HepG2 (cell line): ENCODE data around the gene ITGA6. TPM values are rescaled to one million over a fixed set of nuclear protein-coding genes. Genes with fewer than 3 reads are reported as not detected.

ENCODE experiments used
- CBX2 ChIP-seq, 2 experiments: fragments of 200-600 bp in 1 of 2; sonication (generic); formaldehyde crosslinking in 1 of 2; IDR thresholded peaks; 2 replicates each; pipeline versions ENCODE4 v1.7.0 to v1.8.1; 2018 to 2022; ENCODE audit warnings: low read depth in 2 of 2, low read length in 1 of 2, mild to moderate bottlenecking in 1 of 2, missing genetic modification reagents in 1 of 2
- EP300 ChIP-seq, 3 experiments: sonication (generic) in 1 of 3; formaldehyde crosslinking in 1 of 3; IDR thresholded peaks; 2 replicates each; pipeline versions ENCODE4 v1.5.1 to v1.6.1; 2011 to 2020; ENCODE audit warnings: low read depth in 2 of 3, low read length in 2 of 3, borderline replicate concordance in 1 of 3, improper control_type of control experiment in 1 of 3, mild to moderate bottlenecking in 1 of 3, missing genetic modification reagents in 1 of 3, moderate library complexity in 1 of 3
- GATAD1 ChIP-seq: IDR thresholded peaks from 2 replicates; pipeline ENCODE4 v1.6.1; 2016; ENCODE audit warnings: missing genetic modification reagents, missing compliant biosample characterization
- HNF4G ChIP-seq, 2 experiments: sonication (generic) in 1 of 2; formaldehyde crosslinking in 1 of 2; IDR thresholded peaks; 2 replicates each; pipeline versions ENCODE4 v1.4.0 to v1.6.1; 2011 to 2020; ENCODE audit warnings: borderline replicate concordance in 2 of 2, low read depth in 2 of 2, mild to moderate bottlenecking in 2 of 2, low read length in 1 of 2, missing genetic modification reagents in 1 of 2, moderate library complexity in 1 of 2
- REXO4 ChIP-seq: sonication (generic); formaldehyde crosslinking; IDR thresholded peaks from 2 replicates; pipeline ENCODE4 v1.8.0; 2022; ENCODE audit warnings: missing genetic modification reagents, mild to moderate bottlenecking, borderline replicate concordance
- TEAD3 ChIP-seq: optimal IDR thresholded peaks from 2 replicates; pipeline ENCODE3; 2016; ENCODE audit warnings: borderline replicate concordance
- ZNF230 ChIP-seq: sonication (generic); formaldehyde crosslinking; IDR thresholded peaks from 2 replicates; pipeline ENCODE4 v1.4.0; 2020; ENCODE audit warnings: mild to moderate bottlenecking, missing genetic modification reagents
- ZNF317 ChIP-seq: sonication (generic); formaldehyde crosslinking; IDR thresholded peaks from 2 replicates; pipeline ENCODE4 v1.5.0; 2020; ENCODE audit warnings: mild to moderate bottlenecking, missing genetic modification reagents
- ZNF558 ChIP-seq: sonication (generic); formaldehyde crosslinking; IDR thresholded peaks from 2 replicates; pipeline ENCODE4 v1.9.0; 2022; ENCODE audit warnings: mild to moderate bottlenecking, missing genetic modification reagents, borderline replicate concordance
- ZNF639 ChIP-seq: conservative IDR thresholded peaks from 2 replicates; pipeline ENCODE4 v1.6.1; 2018; ENCODE audit warnings: missing genetic modification reagents
- ZSCAN9 ChIP-seq: IDR thresholded peaks from 2 replicates; pipeline ENCODE4 v1.6.1; 2016; ENCODE audit warnings: borderline replicate concordance
- polyA plus RNA-seq, 8 experiments: library from polyadenylated mRNA; depleted of rRNA in 3 of 8; stranded (reverse) in 7 of 8; unstranded in 1 of 8; fragments of >200 nt; fragmentation: Illumina TruSeq in 4 of 8; extraction: Trizol in 4 of 8; gene quantifications; 2 replicates each; pipeline versions ENCODE4 v1.2.1 to v1.2.3, GENCODE V29; 2011 to 2016; ENCODE audit warnings: low read depth in 4 of 8, missing spikeins in 1 of 8, mixed read lengths in 1 of 8; ENCODE audit not compliant: insufficient read depth in 1 of 8
- total RNA-seq, 5 experiments: library from RNA; depleted of rRNA; stranded (reverse); fragments of >200 nt; fragmentation: Illumina TruSeq; extraction: Trizol; gene quantifications; 2 replicates each; pipeline ENCODE4 v1.2.3, GENCODE V29; 2016; ENCODE audit warnings: low read depth in 1 of 5
- TF ChIP-seq, protein P1 (sequence below): sonication (generic); formaldehyde crosslinking; IDR thresholded peaks from 2 replicates; pipeline ENCODE4 v1.4.0; 2020; ENCODE audit warnings: missing genetic modification reagents, mild to moderate bottlenecking, borderline replicate concordance
- TF ChIP-seq, protein P2 (sequence below): IDR thresholded peaks from 2 replicates; pipeline ENCODE4 v1.6.1; 2016; ENCODE audit warnings: missing compliant biosample characterization, missing genetic modification reagents, borderline replicate concordance

The ITGA6 gene
- total and polyA plus RNA-seq, 2 of the 13 experiments (the other 11 are each of a cell fraction or from before 2014, with no cell fraction given), result 24.0 to 92.5 TPM

DNA sequence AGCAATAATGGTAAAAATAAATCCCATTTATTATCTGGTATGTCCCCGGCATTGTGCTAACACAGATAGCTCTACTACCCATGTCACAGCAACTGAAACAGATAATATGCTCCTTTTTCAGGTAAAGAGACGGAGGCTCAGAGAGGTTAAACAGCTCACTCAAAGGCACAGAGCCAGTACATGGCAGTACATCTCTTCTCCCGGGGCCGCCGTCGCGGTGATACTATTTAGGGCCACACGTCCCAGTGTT is 127.8 kb downstream of the ITGA6 start (continued):
- TF ChIP-seq ZNF558 (0 out of 2 replicates have a peak, but pooled peaks have one; percentile 4), ZNF317 (CRISPR knock-in tag) (no peak), ZNF639 (CRISPR knock-in tag) (no peak), GATAD1 (CRISPR knock-in tag) (no peak), HNF4G (IDR thresholded peaks at IDR 0.05; ENCODE audit: borderline replicate concordance, low read depth, low read length) (no peak), HNF4G (CRISPR knock-in tag; IDR thresholded peaks at IDR 0.05; ENCODE audit: borderline replicate concordance, low read depth) (peak; percentile 14; the same call in 1 of the 2 replicates), ZNF230 (CRISPR knock-in tag) (no peak), TEAD3 (CRISPR knock-in tag) (no peak), ZSCAN9 (CRISPR knock-in tag) (no peak), CBX2 (IDR thresholded peaks at IDR 0.05; ENCODE audit: low read depth, low read length) (peak; percentile 72; the same call in 1 of the 2 replicates), CBX2 (CRISPR knock-in tag; IDR thresholded peaks at IDR 0.05; ENCODE audit: low read depth) (no peak), REXO4 (no peak), EP300 (IDR thresholded peaks at IDR 0.05; ENCODE audit: low read depth in 2 of 2, low read length in 2 of 2) (no peak), EP300 (CRISPR knock-in tag; IDR thresholded peaks at IDR 0.05; ENCODE audit: borderline replicate concordance) (no peak)
- TF ChIP-seq, protein P1, sequence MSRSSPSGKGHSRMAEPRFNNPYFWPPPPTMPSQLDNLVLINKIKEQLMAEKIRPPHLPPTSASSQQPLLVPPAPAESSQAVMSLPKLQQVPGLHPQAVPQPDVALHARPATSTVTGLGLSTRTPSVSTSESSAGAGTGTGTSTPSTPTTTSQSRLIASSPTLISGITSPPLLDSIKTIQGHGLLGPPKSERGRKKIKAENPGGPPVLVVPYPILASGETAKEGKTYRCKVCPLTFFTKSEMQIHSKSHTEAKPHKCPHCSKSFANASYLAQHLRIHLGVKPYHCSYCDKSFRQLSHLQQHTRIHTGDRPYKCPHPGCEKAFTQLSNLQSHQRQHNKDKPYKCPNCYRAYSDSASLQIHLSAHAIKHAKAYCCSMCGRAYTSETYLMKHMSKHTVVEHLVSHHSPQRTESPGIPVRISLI (CRISPR knock-in tag), result peak; percentile 41; the same call in 1 of the 2 replicates
- TF ChIP-seq, protein P2, sequence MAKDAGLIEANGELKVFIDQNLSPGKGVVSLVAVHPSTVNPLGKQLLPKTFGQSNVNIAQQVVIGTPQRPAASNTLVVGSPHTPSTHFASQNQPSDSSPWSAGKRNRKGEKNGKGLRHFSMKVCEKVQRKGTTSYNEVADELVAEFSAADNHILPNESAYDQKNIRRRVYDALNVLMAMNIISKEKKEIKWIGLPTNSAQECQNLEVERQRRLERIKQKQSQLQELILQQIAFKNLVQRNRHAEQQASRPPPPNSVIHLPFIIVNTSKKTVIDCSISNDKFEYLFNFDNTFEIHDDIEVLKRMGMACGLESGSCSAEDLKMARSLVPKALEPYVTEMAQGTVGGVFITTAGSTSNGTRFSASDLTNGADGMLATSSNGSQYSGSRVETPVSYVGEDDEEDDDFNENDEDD (CRISPR knock-in tag), result no peak

Other genes starting within 250 kb of the ITGA6 start
- gene PDK1, start 128.5 kb downstream of the ITGA6 start, total RNA-seq (2016; rRNA removed; fragmentation: Illumina TruSeq; extraction: Trizol), result 11.9 and 12.0 TPM in 2 replicates
- 84.7 and 96.9 TPM in 2 replicates for gene PDK1, start 128.5 kb downstream of the ITGA6 start, polyA plus RNA-seq (2011; rRNA removed)